NT2/D1 (cell line): ENCODE data around the gene ZNF79.

Experiments
- SUZ12 ChIP-seq: IDR thresholded peaks from 2 replicates; pipeline ENCODE4 v1.6.1; 2011; ENCODE audit not compliant: insufficient read length, insufficient read depth; ENCODE audit errors: extremely low read depth
- YY1 ChIP-seq: IDR thresholded peaks from 2 replicates; pipeline ENCODE4 v1.6.1; 2011; ENCODE audit not compliant: insufficient read length, insufficient read depth
- ZNF274 ChIP-seq: IDR thresholded peaks from 2 replicates; pipeline ENCODE4 v1.6.1; 2011; ENCODE audit warnings: mild to moderate bottlenecking, low read depth, low read length

DNA sequence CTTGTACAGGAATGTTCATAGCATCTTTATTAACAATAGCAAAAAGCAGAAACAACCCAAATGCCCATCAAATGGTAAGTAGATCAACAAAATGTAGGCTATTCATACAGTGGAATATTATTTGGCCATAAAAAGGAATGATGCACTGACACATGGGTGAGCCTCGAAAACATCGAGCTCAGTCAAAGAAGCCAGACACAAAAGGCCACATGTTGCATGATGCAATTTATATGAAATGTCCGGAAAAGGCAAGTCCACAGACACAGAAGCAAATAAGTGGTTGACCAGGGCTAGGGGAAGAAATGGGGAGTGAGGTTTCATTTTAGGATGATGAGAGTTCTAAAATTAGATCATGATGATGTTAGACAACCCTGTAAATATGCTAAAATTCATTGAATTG lies 43.7 kb upstream of the ZNF79 start:
- no peak for TF ChIP-seq ZNF274
- TF ChIP-seq SUZ12: no peak
- no peak for TF ChIP-seq YY1
